Retinal pigment epithelial cell (primary cell): ENCODE results near the gene ABCC6.
"Not testable (repeated sequence)": the region's sequence is repeated elsewhere in the genome, so short reads cannot be mapped to it uniquely, and the experiment has no call there.

ENCODE experiments used
- DNase-seq: peaks from one replicate; pipeline ENCODE4 v3.0.0-alpha.2; 2010; ENCODE audit warnings: low read depth
- H3K4me3 ChIP-seq: 2 replicates; pipeline ENCODE4 v1.5.1; 2011; ENCODE audit warnings: mild to moderate bottlenecking, low read length, control low read depth, moderate library complexity
- TF ChIP-seq, protein P1 (sequence below): conservative IDR thresholded peaks from 2 replicates; pipeline ENCODE4 v1.5.1; 2011; ENCODE audit warnings: low read depth, low read length, control low read depth, inconsistent platforms

The ABCC6 gene

DNA sequence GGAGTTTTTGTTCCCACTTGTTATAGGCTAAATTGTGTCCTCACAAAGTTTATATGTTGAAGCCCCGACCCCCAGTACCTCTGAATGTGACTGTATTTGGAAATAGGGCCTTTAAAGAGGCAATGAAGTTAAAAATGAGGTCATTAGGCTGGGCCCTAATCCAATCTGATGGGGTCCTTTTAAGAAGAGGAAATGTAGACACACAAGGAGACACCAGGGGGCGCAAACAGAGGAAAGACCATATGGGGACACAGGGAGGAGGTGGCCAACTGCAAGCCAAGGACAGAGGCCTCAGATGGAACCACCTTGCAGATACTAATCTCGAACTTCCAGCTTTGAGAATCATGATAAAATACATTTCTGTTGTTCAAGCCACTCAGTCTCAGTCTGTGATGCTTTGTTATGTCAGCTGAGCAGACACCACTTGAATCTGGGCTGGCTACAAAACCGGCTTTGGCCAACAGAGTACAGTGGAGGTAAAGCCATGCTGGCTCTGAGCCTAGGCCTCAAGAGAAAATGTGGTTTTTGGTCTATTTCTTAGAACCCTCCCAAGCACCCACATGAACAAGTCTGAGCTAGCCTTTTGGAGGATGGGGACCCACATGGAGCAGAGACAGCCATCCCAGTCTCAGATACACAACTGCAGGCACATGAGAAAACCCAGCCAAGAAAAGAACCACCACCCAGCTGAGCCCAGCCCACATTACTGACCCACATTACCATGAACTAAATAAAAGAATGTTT, 20.7 kb downstream of the ABCC6 start:
- H3K4me3 ChIP-seq, result not testable (repeated sequence)
- peak; percentile 8 for DNase-seq
- TF ChIP-seq, protein P1, sequence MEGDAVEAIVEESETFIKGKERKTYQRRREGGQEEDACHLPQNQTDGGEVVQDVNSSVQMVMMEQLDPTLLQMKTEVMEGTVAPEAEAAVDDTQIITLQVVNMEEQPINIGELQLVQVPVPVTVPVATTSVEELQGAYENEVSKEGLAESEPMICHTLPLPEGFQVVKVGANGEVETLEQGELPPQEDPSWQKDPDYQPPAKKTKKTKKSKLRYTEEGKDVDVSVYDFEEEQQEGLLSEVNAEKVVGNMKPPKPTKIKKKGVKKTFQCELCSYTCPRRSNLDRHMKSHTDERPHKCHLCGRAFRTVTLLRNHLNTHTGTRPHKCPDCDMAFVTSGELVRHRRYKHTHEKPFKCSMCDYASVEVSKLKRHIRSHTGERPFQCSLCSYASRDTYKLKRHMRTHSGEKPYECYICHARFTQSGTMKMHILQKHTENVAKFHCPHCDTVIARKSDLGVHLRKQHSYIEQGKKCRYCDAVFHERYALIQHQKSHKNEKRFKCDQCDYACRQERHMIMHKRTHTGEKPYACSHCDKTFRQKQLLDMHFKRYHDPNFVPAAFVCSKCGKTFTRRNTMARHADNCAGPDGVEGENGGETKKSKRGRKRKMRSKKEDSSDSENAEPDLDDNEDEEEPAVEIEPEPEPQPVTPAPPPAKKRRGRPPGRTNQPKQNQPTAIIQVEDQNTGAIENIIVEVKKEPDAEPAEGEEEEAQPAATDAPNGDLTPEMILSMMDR, result peak; percentile 47

DNA sequence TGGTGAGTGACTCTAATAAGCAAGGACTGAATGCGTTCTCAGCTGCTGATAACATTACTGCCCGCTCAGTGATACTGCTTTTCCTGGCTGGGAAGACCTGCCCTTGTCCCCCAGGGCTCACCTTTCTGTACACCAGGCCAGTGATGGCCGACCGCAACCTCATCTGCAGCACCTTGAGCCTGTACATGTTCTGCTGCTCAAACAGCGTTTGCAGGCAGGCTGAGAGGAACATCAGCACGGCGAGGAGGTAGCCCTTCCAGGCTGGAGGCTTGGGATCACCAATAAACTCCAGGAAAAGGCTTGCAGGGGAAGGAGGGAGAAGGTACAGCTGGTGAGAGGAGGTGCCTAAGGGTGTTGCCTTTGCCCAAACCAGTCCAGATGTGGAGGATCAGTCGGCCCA, 21.4 kb downstream of the ABCC6 start:
- not testable (repeated sequence) for DNase-seq, H3K4me3 ChIP-seq

DNA sequence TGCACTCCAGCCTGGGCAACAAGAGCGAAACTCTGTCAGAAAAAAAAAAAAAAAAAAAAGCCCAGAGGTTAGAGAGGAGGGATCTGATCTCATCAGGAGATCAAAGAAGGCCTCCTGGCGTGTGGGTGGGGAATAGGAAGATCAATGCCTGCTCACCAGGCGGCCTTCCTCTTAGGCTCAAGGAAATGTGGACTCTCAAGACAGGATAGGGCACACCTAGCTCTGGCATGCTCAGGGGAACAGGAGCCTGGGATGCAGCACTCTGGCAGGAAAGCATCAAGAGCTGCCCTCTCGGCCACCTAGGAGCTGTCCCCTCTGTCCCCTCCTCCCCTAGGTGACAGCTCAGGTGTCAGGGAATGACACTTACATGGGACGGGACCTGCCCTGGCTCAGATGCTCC, 22.9 kb downstream of the ABCC6 start:
- not testable (repeated sequence) for DNase-seq, H3K4me3 ChIP-seq

DNA sequence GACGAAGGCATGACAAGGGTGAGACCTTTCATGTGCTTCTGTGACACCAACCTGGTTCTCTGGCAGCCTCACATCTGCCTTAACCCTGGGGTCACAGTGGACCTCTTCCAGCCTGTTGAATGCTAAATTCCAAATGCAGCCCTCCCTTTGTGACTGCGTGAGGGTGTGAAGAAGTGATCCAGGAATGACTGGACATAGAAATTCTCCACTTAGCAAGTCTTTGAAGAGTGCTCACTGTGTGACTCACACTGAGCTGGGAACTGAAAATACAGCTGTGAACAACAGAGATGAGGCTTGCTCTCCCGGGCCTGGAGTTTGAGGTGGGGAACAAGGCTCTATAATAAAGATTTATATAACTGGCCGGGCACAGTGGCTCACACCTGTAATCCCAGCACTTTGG, 23.9 kb downstream of the ABCC6 start:
- H3K4me3 ChIP-seq, DNase-seq: not testable (repeated sequence)

DNA sequence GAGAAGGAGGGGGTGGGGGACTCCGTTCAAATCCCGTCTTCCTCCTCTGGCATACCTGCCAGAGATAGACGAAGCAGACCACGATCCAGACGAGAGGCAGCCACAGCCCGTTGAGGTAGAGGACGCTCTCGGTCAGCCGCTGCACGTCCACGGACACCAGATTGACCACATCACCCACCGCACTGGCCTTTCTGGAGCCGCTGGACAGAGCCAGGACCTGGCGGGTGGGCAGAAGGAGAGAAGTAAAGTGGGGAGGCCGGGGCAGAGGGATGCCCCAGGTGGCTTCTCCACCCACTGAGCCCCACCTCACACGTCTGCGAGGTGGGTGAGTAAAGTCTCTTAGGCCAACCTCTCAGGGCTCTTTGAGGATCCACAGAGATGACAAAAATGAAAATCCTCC, 25.3 kb downstream of the ABCC6 start:
- no peak for DNase-seq
- TF ChIP-seq, protein P1, result no peak
- no peak overlapping the region for H3K4me3 ChIP-seq

DNA sequence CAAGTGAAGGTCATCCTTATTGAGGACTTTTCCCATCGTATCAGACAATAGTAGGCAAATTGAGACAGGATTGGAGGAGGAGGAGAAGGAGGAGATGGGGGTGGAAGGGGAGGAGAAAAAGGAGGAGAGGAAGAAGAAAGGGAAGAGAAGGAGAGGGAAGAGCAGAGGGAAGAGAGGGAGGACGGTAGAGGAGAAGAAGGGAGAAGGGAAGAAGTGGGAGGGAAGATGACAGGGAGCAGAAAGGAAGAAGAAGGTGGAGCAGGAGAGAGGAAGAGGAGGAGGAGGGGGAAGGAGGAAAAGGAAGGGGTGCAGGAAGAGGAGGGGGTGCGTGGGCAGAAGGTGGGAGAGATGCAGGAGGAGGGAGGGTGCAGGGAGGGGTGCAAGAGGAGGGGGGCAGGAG, 26.0 kb downstream of the ABCC6 start:
- DNase-seq, result no peak
- H3K4me3 ChIP-seq, result no peak overlapping the region
- TF ChIP-seq, protein P1, result no peak

DNA sequence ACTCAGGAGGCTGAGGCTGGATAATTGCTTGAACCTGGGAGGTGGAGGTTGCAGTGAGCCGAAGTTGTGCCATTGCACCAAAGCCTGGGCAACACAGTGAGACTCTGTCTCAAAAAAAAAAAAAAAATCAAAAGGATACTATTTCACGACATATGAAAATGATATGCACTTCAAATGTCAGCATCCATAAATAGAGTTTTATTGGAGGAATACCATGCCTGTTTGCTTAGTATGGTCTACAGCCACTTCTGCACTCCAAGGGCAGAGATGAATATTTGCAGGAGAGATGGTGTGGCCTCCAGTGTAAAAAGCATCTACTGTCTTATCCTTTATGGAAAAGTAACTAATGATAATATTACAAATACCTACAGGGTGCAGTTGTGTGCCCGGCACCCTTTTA, 27.2 kb downstream of the ABCC6 start:
- TF ChIP-seq, protein P1, result no peak
- no peak overlapping the region for H3K4me3 ChIP-seq
- DNase-seq, result no peak

DNA sequence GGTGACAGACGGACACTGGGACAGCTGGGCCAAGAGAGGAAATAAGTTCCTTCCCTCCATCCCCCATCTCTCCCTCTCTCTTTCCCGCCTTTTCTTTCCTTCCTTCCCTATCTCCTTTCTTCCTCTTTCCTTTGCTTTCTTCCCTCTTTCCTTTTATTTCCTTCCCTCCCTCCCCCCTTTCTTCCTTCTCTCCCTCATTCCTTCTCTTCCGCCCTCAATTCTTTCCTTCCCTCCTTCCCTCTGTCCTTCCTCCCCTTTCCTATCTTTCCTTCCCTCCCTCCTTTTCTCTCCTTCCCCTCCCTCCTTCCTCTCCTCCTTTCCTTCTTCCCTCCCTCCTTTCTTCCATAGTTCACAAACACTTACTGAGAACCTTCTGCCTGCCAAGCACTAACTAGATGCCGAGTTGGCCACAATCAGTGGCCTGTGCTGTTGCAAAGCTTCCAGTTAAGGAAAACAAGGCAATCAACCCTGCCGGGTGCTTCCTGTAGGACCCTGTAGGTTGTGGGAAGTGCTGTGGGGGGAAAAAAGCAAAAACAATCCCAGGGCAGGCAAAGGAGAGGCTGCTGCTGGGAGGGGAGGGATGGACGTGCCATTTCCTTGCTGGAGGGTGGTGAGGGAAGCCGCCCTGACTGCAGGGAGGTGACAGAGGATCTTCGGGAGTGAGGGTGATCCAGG, 31.7 kb downstream of the ABCC6 start:
- DNase-seq, result no peak
- TF ChIP-seq, protein P1, result no peak
- no peak overlapping the region for H3K4me3 ChIP-seq

DNA sequence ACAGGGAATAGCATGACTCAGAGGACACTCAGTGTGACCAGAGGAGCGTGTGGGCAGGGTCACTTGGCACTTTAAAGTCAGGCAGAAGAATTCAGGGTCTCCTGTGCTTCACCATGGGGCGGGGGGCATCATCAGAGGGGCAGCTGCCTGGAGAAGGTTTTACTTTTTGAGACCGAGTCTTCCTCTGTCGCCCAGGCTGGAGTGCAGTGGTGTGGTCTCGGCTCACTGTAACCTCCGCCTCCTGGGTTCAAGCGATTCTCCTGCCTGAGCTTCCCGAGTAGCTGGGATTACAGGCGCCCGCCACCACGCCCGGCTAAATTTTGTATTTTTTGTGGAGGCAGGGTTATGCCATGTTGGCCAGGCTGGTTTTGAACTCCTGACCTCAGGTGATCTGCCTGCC, 32.3 kb downstream of the ABCC6 start:
- not testable (repeated sequence) for DNase-seq, H3K4me3 ChIP-seq
